Coronary artery (tissue), 2 donors: Measurements from ENCODE around the gene TPSG1.
"Not testable (repeated sequence)": the region's sequence is repeated elsewhere in the genome, so short reads cannot be mapped to it uniquely, and the experiment has no call there.

ENCODE experiments used
- DNase-seq: peaks from one replicate; pipeline ENCODE4 v3.0.0-alpha.2; 2017; ENCODE audit warnings: low spot score
- H3K27ac ChIP-seq, 2 donors: fragments of 200-600 bp; sonication (generic); one replicate each; pipeline ENCODE4 v1.5.1; 2016 to 2019
- H3K4me3 ChIP-seq: fragments of 200-600 bp; sonication (generic); 2 replicates; pipeline ENCODE4 v1.5.1; 2016; ENCODE audit warnings: mild to moderate bottlenecking, moderate library complexity
- CTCF ChIP-seq: fragments of 200-600 bp; sonication (generic); IDR thresholded peaks from one replicate; pipeline ENCODE4 v1.5.1; 2019; ENCODE audit warnings: antibody characterized with exemption

TPSG1 gene

GRCh38 chr16:1260101-1260680 lies 35.1 kb upstream of the TPSG1 start:
- Histone ChIP-seq H3K27ac (no peak overlapping the region), H3K4me3 (no peak overlapping the region)
- TF ChIP-seq CTCF = no peak
- DNase-seq = no peak

GRCh38 chr16:1259760-1260068 lies 34.6 kb upstream of the TPSG1 start:
- TF ChIP-seq CTCF = no peak
- DNase-seq = no peak
- no peak overlapping the region for H3K27ac ChIP-seq
- no peak overlapping the region for H3K4me3 ChIP-seq

- H3K27ac ChIP-seq = no peak overlapping the region
- H3K4me3 ChIP-seq = no peak overlapping the region
- no peak for TF ChIP-seq CTCF
- no peak for DNase-seq
Measured at GRCh38 chr16:1258906-1259759, 34.1 kb upstream of the TPSG1 start.

- Histone ChIP-seq H3K4me3 (no peak overlapping the region), H3K27ac (no peak overlapping the region)
- DNase-seq = no peak
- TF ChIP-seq CTCF = no peak
Measured at GRCh38 chr16:1258225-1258600, 33.1 kb upstream of the TPSG1 start.

GRCh38 chr16:1257561-1258224 lies 32.6 kb upstream of the TPSG1 start:
- no peak for TF ChIP-seq CTCF
- H3K4me3 ChIP-seq = no peak overlapping the region
- no peak for DNase-seq
- no peak overlapping the region for H3K27ac ChIP-seq

- no peak for TF ChIP-seq CTCF
- DNase-seq = no peak
Measured at GRCh38 chr16:1256874-1257322, 31.8 kb upstream of the TPSG1 start.

GRCh38 chr16:1256296-1256873 lies 31.3 kb upstream of the TPSG1 start:
- H3K27ac ChIP-seq, H3K4me3 ChIP-seq, DNase-seq: not testable (repeated sequence)

More at GRCh38 chr16:1256874-1257322, 31.8 kb upstream of the TPSG1 start:
- no peak overlapping the region for H3K27ac ChIP-seq
- no peak overlapping the region for H3K4me3 ChIP-seq

- H3K4me3 ChIP-seq, DNase-seq: not testable (repeated sequence)
Measured at GRCh38 chr16:1255276-1256122, 30.4 kb upstream of the TPSG1 start, which contains the start of gene TPSD1. Gene TPSD1, plus strand, starts transcription at chr16:1256069. Its CDS starts 212 bp downstream, at chr16:1256281.

GRCh38 chr16:1254821-1255220 lies 29.8 kb upstream of the TPSG1 start:
- not testable (repeated sequence) for DNase-seq, H3K27ac ChIP-seq, H3K4me3 ChIP-seq

More at GRCh38 chr16:1255276-1256122, 30.4 kb upstream of the TPSG1 start, which contains the start of gene TPSD1:
- H3K27ac ChIP-seq = not testable (repeated sequence)

- DNase-seq, H3K4me3 ChIP-seq, H3K27ac ChIP-seq: not testable (repeated sequence)
Measured at GRCh38 chr16:1253701-1254364, 28.8 kb upstream of the TPSG1 start.
